Gastroesophageal sphincter (tissue), 4 donors: ENCODE data around the gene ACOD1. TPM values are rescaled to one million over a fixed set of nuclear protein-coding genes. Genes with fewer than 3 reads are reported as not detected.
"Not testable (repeated sequence)": the region's sequence is repeated elsewhere in the genome, so short reads cannot be mapped to it uniquely, and the experiment has no call there.

Experiments used
- ATAC-seq: fragments of 150-250 bp; one replicate; pipeline ENCODE4 v1.9.1; 2016; ENCODE audit warnings: mild to moderate bottlenecking, moderate library complexity
- H3K27ac ChIP-seq, 4 donors: fragments of 200-600 bp; sonication (generic) in 3 of 4; 1 replicate in 3 of 4; 2 replicates in 1 of 4; pipeline ENCODE4 v1.5.1; 2016 to 2019
- H3K27me3 ChIP-seq: fragments of 200-600 bp; sonication (generic); one replicate; pipeline ENCODE4 v1.5.1; 2019
- H3K36me3 ChIP-seq, 2 donors: fragments of 200-600 bp; sonication (generic); one replicate each; pipeline ENCODE4 v1.5.1; 2019; ENCODE audit warnings: control low read depth in 1 of 2
- H3K4me1 ChIP-seq, 3 donors: fragments of 200-600 bp; sonication (generic); 1 replicate in 2 of 3; 2 replicates in 1 of 3; pipeline ENCODE4 v1.5.1; 2016 to 2019; ENCODE audit warnings: control low read depth in 2 of 3
- H3K4me3 ChIP-seq, 2 donors: fragments of 200-600 bp; sonication (generic); one replicate each; pipeline ENCODE4 v1.5.1; 2019; ENCODE audit warnings: mild to moderate bottlenecking in 1 of 2, moderate library complexity in 1 of 2
- H3K9me3 ChIP-seq, 3 donors: fragments of 200-600 bp; sonication (generic); one replicate each; pipeline ENCODE4 v1.5.1; 2017 to 2019; ENCODE audit warnings: control low read depth in 2 of 3
- EP300 ChIP-seq: sonication (generic); formaldehyde crosslinking; IDR thresholded peaks from one replicate; pipeline ENCODE4 v1.6.1; 2017; ENCODE audit warnings: antibody characterized with exemption, mild to moderate bottlenecking
- POLR2A ChIP-seq, 2 donors: fragments of 450-650 bp; IDR thresholded peaks; one replicate each; pipeline ENCODE4 v1.6.1; 2017; ENCODE audit warnings: antibody characterized with exemption in 2 of 2, mild to moderate bottlenecking in 2 of 2, moderate library complexity in 1 of 2
- POLR2AphosphoS5 ChIP-seq: sonication (generic); formaldehyde crosslinking; IDR thresholded peaks from one replicate; pipeline ENCODE4 v1.6.1; 2017; ENCODE audit warnings: antibody characterized with exemption
- WGBS, 2 donors: methylation state at CpG; one replicate each; pipeline ENCODE4 v1.1.5; 2018; ENCODE audit warnings: low coverage in 1 of 2; 5-methylcytosine and 5-hydroxymethylcytosine counted together
- total RNA-seq, 4 donors: library from RNA; depleted of rRNA; stranded (reverse); fragments of >200 nt; gene quantifications; one replicate each; pipeline ENCODE4 v1.1.0, GENCODE V29; 2016
- TF ChIP-seq, protein P1 (sequence below), 4 experiments: fragments of 200-600 bp in 2 of 4; fragments of 450-650 bp in 2 of 4; sonication (generic) in 1 of 4; IDR thresholded peaks; one replicate each; pipeline ENCODE4 v1.5.1; 2017 to 2019; ENCODE audit warnings: antibody characterized with exemption in 4 of 4, mild to moderate bottlenecking in 2 of 4, moderate library complexity in 2 of 4

ACOD1 gene
- total RNA-seq, 4 donors from 2014 or later: not detected

DNA sequence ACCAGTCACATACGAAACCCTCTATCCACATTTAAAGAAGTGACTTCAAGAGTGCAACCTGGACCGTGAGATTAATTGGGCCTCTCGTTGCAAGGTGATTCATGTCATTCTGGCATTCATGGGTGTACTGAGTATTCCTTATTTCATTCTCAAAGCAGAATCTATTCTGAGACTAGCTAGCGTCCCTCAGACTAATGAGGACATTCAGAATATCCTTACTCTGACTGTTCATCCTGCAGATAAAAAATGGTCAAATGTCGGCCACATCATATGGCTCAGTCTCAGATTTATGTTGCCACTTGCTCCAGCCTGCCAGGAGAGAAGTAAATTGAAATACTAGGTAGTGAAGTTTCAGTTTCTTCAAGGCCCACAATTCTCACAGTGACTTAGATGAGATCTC, 7.3 kb downstream of the ACOD1 start:
- WGBS, 2 donors: 78 to 80% methylated on average over 1 to 4 of the region's 5 CpGs
- TF ChIP-seq POLR2AphosphoS5: no peak
- TF ChIP-seq POLR2A (IDR thresholded peaks at IDR 0.05): no peak
- TF ChIP-seq, protein P1, sequence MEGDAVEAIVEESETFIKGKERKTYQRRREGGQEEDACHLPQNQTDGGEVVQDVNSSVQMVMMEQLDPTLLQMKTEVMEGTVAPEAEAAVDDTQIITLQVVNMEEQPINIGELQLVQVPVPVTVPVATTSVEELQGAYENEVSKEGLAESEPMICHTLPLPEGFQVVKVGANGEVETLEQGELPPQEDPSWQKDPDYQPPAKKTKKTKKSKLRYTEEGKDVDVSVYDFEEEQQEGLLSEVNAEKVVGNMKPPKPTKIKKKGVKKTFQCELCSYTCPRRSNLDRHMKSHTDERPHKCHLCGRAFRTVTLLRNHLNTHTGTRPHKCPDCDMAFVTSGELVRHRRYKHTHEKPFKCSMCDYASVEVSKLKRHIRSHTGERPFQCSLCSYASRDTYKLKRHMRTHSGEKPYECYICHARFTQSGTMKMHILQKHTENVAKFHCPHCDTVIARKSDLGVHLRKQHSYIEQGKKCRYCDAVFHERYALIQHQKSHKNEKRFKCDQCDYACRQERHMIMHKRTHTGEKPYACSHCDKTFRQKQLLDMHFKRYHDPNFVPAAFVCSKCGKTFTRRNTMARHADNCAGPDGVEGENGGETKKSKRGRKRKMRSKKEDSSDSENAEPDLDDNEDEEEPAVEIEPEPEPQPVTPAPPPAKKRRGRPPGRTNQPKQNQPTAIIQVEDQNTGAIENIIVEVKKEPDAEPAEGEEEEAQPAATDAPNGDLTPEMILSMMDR (IDR thresholded peaks at IDR 0.05): no peak
- no peak for TF ChIP-seq EP300
- Histone ChIP-seq H3K36me3 (no peaks in the 10 kb centered on the region), H3K9me3 (peaks cover 0 to 14% (median 0%) of the 10 kb centered on the region in 3 donors), H3K4me1 (no peaks in the 10 kb centered on the region), H3K27me3 (no peaks in the 10 kb centered on the region), H3K4me3 (no peak overlapping the region), H3K27ac (no peak overlapping the region)
- no peak for ATAC-seq

DNA sequence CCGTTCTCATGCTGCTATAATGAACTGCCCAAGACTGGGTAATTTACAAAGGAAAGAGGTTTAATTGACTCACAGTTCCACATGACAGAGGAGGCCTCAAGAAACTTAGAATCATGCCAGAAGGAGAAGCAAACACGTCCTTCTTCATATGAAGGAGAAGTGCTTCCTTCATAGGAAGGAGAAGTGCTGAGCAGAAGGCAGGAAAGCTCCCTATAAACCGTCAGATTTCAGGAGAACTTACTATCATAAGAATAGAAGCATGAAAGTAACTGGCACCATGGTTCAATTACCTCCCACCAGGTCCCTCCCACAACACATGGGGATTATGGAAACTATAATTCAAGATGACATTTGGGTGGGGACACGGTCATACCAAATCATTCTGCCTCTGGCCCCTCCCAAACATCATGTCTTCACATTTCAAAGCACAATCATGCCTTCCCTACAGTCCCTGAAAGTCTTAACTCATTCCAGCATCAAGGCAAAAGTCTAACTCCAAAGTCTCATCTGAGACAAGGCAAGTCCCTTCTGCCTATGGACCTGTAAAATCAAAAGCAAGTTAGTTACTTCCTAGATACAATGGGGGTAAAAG, 10.6 kb downstream of the ACOD1 start:
- no peak overlapping the region for H3K27ac ChIP-seq
- H3K4me3 ChIP-seq: no peak overlapping the region
- H3K36me3 ChIP-seq: no peaks in the 10 kb centered on the region
- 77 to 79% methylated on average over 3 to 4 of the region's 4 CpGs for WGBS, 2 donors
- no peaks in the 10 kb centered on the region for H3K27me3 ChIP-seq
- H3K9me3 ChIP-seq: peaks cover 0 to 14% (median 0%) of the 10 kb centered on the region in 3 donors
- no peaks in the 10 kb centered on the region for H3K4me1 ChIP-seq
- ATAC-seq: no peak
- no peak for TF ChIP-seq POLR2AphosphoS5
- TF ChIP-seq, protein P1 (IDR thresholded peaks at IDR 0.05): no peak
- no peak for TF ChIP-seq POLR2A (IDR thresholded peaks at IDR 0.05)
- TF ChIP-seq EP300: no peak

DNA sequence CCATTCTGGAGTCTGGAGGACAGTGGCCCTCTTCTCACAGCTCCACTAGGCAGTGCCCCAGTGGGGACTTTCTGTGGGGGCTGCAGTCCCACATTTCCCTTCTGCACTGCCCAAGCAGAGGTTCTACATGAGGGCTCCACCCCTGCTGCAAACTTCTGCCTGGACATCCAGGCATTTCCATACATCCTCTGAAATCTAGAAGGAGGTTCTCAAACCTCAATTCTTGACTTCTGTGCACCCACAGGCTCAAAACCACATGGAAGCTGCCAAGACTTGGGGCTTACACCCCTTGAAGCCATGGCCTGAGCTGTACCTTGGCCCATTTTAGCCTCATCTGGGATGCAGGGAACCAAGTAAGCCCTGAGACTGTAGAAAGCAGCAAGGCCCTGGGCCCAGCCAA, 11.4 kb downstream of the ACOD1 start:
- H3K27me3 ChIP-seq, H3K27ac ChIP-seq, H3K4me1 ChIP-seq, H3K36me3 ChIP-seq, H3K4me3 ChIP-seq, ATAC-seq: not testable (repeated sequence)
- peaks cover 0 to 14% (median 0%) of the 10 kb centered on the region in 3 donors for H3K9me3 ChIP-seq

DNA sequence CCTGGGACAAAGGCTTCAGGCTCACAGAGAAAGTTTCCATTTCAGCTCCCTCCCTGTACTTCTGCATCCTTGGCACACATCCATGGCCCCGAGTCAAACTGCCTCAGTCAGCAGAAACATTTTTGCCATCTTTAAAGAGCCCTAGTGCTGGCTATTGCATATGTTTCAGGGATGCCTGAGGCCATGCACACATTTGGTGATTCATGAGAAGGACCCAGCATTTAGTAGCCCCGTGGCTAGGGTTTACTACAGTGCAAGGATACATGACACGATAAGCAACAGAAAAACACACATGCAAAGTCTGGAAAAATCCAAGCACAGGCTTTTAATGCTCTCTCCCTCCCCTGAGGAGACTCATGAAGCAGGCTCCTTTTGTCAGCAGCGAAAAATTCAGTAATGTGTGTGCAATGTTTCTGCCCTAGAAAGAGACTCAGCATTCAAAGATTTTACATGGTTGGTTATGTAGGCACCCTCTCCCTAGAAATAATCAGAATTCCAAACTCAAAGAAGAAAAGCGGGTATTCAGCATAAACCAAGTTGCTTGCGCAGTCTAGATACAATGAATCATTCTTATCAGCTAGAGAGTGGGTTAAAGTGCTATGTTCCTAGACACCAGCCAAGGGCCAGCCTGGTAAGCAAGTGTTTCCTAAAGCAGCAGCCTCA, 17.6 kb downstream of the ACOD1 start:
- peak; percentile 34 for ATAC-seq
- Histone ChIP-seq H3K4me3 (no peak overlapping the region), H3K27ac (no peak overlapping the region), H3K4me1 (peaks cover 0 to 11% (median 7%) of the 10 kb centered on the region in 3 donors), H3K36me3 (no peaks in the 10 kb centered on the region), H3K27me3 (no peaks in the 10 kb centered on the region), H3K9me3 (no peaks in the 10 kb centered on the region)
- 35 to 94% methylated on average over 2 to 5 of the region's 6 CpGs for WGBS, 2 donors
- TF ChIP-seq POLR2A (IDR thresholded peaks at IDR 0.05) (no peak), EP300 (no peak), POLR2AphosphoS5 (no peak)
- TF ChIP-seq, protein P1 (IDR thresholded peaks at IDR 0.05): no peak

DNA sequence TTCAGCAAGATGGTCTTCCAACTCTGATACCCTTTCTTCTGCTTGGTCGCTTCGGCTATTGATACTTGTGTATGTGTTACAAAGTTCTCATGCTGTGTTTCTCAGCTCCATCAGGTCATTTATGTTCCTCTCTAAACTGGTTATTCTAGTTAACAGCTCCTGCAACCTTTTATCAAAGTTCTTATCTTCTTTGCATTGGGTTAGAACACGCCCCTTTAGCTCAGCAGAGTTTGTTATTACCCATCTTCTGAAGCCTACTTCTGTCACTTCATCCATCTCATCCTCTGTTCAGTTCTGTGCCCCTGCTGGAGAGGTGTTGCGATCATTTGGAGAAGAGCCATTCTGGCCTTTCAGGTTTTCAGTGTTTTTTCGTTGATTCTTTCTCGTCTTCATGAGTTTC, 18.7 kb downstream of the ACOD1 start:
- Histone ChIP-seq H3K4me3 (no peak overlapping the region), H3K27me3 (no peaks in the 10 kb centered on the region), H3K9me3 (no peaks in the 10 kb centered on the region), H3K4me1 (peaks cover 0 to 11% (median 7%) of the 10 kb centered on the region in 3 donors), H3K27ac (no peak overlapping the region), H3K36me3 (no peaks in the 10 kb centered on the region)
- WGBS, 2 donors: 94 to 95% methylated on average over 2 to 6 of the region's 6 CpGs
- ATAC-seq: no peak
- TF ChIP-seq, protein P1 (IDR thresholded peaks at IDR 0.05): no peak
- no peak for TF ChIP-seq POLR2AphosphoS5
